SU-DHL-6 (cell line): ENCODE results near the gene DPP6.

Experiments used
- CTCF ChIP-seq: fragments of 200-600 bp; sonication (generic); IDR thresholded peaks from one replicate; pipeline ENCODE4 v1.5.1; 2017; ENCODE audit warnings: antibody characterized with exemption, mild to moderate bottlenecking, low read length, moderate library complexity; ENCODE audit not compliant: insufficient read depth, poor library complexity, severe bottlenecking
- EZH2phosphoT487 ChIP-seq: fragments of 200-600 bp; sonication (generic), shearing (Covaris generic); conservative IDR thresholded peaks from 2 replicates; pipeline ENCODE4 v1.6.1; 2018; ENCODE audit warnings: mild to moderate bottlenecking, antibody characterized with exemption, low read length, moderate library complexity, mixed read lengths

GRCh38 chr7:154390961-154391360, 338.8 kb downstream of the DPP6 start:
- TF ChIP-seq CTCF (no peak), EZH2phosphoT487 (no peak)
